Sigmoid colon (tissue), 7 donors: Measurements from ENCODE around the gene VPREB1. TPM values are rescaled to one million over a fixed set of nuclear protein-coding genes. Genes with fewer than 3 reads are reported as not detected.
"Not testable (repeated sequence)": the region's sequence is repeated elsewhere in the genome, so short reads cannot be mapped to it uniquely, and the experiment has no call there.

Source experiments
- DNase-seq: peaks from one replicate; pipeline ENCODE4 v3.0.0-alpha.2; 2019
- H3K27ac ChIP-seq, 4 donors: fragments of 200-600 bp; sonication (generic); one replicate each; pipeline ENCODE4 v1.5.1; 2016 to 2019; ENCODE audit warnings: mild to moderate bottlenecking in 1 of 4
- H3K27me3 ChIP-seq, 3 donors: fragments of 200-600 bp; sonication (generic); one replicate each; pipeline ENCODE4 v1.5.1; 2019; ENCODE audit warnings: mild to moderate bottlenecking in 1 of 3
- H3K36me3 ChIP-seq, 4 donors: fragments of 200-600 bp; sonication (generic); one replicate each; pipeline ENCODE4 v1.5.1; 2016 to 2019
- H3K4me1 ChIP-seq, 4 donors: fragments of 200-600 bp; sonication (generic); one replicate each; pipeline ENCODE4 v1.5.1; 2017 to 2019
- H3K4me3 ChIP-seq, 4 donors: fragments of 200-600 bp; sonication (generic); one replicate each; pipeline ENCODE4 v1.5.1; 2017 to 2019; ENCODE audit warnings: mild to moderate bottlenecking in 2 of 4, moderate library complexity in 1 of 4
- H3K9me3 ChIP-seq, 4 donors: fragments of 200-600 bp in 3 of 4; sonication (generic) in 3 of 4; one replicate each; pipeline versions ENCODE4 v1.5.1 to v1.6.1; 2013 to 2019
- EP300 ChIP-seq, 4 donors: sonication (generic); formaldehyde crosslinking; IDR thresholded peaks; one replicate each; pipeline ENCODE4 v1.6.1; 2017; ENCODE audit warnings: antibody characterized with exemption in 4 of 4
- POLR2A ChIP-seq, 2 donors: fragments of 450-650 bp; IDR thresholded peaks; one replicate each; pipeline ENCODE4 v1.6.1; 2016; ENCODE audit warnings: antibody characterized with exemption in 2 of 2, mild to moderate bottlenecking in 2 of 2, moderate library complexity in 2 of 2
- POLR2AphosphoS5 ChIP-seq, 4 donors: sonication (generic); formaldehyde crosslinking; IDR thresholded peaks; one replicate each; pipeline ENCODE4 v1.6.1; 2017; ENCODE audit warnings: antibody characterized with exemption in 4 of 4
- WGBS, 2 donors: extraction: QIAGEN DNeasy Blood & Tissue Kit; methylation state at CpG; one replicate each; pipeline ENCODE4 v1.1.7; 2013; 5-methylcytosine and 5-hydroxymethylcytosine counted together
- intact Hi-C: fragments of 100-400 bp; cut with DNase I; formaldehyde crosslinking; loops from one replicate; pipeline ENCODE4 v1.15.1; 2023
- polyA plus RNA-seq, 3 donors: library from polyadenylated mRNA; stranded (reverse); fragments of 200-250 nt; gene quantifications; one replicate each; pipeline ENCODE4 v1.2.3, GENCODE V29; 2013
- total RNA-seq, 4 donors: library from RNA; depleted of rRNA; stranded (reverse); fragments of >200 nt; gene quantifications; one replicate each; pipeline ENCODE4 v1.1.0, GENCODE V29; 2016
- TF ChIP-seq, protein P1 (sequence below), 4 experiments: fragments of 450-650 bp in 3 of 4; fragments of 200-600 bp in 1 of 4; IDR thresholded peaks; one replicate each; pipeline ENCODE4 v1.5.1; 2016 to 2019; ENCODE audit warnings: antibody characterized with exemption in 4 of 4, mild to moderate bottlenecking in 3 of 4, moderate library complexity in 2 of 4
- donor health status: healthy with polysubstance abuse.
- donor health status: Bipolar disorder and iron deficiency.
- donor health status: healthy.

The VPREB1 gene
- total and polyA plus RNA-seq, 7 donors = 1.9 TPM; not detected in 6

DNA sequence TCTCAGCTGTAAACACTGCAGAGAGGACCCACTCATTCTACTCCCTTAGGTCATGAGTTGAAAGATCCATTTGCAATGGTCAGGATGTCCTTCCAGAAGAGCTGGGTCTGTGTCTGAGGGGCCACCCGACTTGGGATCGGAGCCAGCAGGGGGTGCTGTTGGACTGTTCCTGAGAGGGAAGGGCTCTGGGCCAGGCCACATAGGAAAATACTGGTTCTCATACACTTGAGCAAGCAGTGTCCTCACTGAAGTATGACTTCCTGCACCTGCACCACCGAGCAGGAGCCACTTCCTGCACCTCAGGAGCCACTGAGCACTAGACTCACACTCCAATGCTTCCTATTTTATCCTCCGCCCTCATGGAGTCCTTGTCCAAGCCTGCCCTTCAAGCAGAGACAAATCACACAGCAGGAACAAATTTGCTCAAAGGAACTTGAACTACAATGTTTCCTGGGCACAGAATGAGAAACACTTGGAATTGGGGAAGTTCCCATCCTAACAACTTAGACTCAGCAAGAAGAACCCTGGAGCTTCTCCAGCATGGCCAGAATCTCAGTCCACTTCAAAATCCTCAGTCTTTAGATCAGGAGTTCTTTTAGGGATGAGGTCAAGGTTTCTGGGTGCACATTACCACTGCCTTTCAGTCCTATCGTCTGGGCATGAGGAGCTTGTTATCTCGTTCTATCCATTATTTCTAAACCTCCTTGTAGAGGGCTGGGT, 36.6 kb upstream of the VPREB1 start:
- DNase-seq = no peak
- intact Hi-C loops = no loop called here

DNA sequence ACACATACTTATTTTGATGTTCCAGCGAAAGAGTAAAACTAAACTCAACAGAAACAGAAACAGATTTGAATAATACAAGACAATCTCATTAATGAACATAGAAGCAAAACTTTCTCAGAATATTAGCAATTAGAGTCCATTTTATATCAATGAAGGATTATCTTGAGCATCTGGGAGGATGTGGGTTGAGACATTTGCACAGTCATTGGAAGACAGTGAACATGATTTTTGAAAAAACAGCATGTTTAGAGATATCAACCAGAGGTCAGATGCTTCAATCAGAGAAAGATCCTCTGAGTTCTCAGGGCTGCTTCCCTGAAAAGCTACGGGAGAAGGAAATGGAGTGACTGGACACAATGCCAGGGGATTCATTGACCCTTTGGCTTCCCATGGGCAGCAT, 35.9 kb upstream of the VPREB1 start:
- H3K27me3 ChIP-seq = peaks cover 0 to 40% (median 0%) of the 10 kb centered on the region in 3 donors
- 37 to 74% methylated on average over 2 of the region's 2 CpGs for WGBS, 2 donors
- no peak for TF ChIP-seq POLR2A (IDR thresholded peaks at IDR 0.05)
- TF ChIP-seq POLR2AphosphoS5 (IDR thresholded peaks at IDR 0.05) = no peak

More for the DNA sequence above, 36.6 kb upstream of the VPREB1 start:
- no peak overlapping the region for H3K27ac ChIP-seq
- H3K9me3 ChIP-seq = no peaks in the 10 kb centered on the region
- 23 to 37% methylated on average over 6 of the region's 6 CpGs for WGBS, 2 donors
- H3K27me3 ChIP-seq = peaks cover 0 to 47% (median 0%) of the 10 kb centered on the region in 3 donors
- H3K36me3 ChIP-seq = no peaks in the 10 kb centered on the region
- no peak overlapping the region for H3K4me3 ChIP-seq
- TF ChIP-seq EP300 (IDR thresholded peaks at IDR 0.05) = no peak
- no peak for TF ChIP-seq POLR2AphosphoS5 (IDR thresholded peaks at IDR 0.05)
- TF ChIP-seq POLR2A (IDR thresholded peaks at IDR 0.05) = no peak
- TF ChIP-seq, protein P1, sequence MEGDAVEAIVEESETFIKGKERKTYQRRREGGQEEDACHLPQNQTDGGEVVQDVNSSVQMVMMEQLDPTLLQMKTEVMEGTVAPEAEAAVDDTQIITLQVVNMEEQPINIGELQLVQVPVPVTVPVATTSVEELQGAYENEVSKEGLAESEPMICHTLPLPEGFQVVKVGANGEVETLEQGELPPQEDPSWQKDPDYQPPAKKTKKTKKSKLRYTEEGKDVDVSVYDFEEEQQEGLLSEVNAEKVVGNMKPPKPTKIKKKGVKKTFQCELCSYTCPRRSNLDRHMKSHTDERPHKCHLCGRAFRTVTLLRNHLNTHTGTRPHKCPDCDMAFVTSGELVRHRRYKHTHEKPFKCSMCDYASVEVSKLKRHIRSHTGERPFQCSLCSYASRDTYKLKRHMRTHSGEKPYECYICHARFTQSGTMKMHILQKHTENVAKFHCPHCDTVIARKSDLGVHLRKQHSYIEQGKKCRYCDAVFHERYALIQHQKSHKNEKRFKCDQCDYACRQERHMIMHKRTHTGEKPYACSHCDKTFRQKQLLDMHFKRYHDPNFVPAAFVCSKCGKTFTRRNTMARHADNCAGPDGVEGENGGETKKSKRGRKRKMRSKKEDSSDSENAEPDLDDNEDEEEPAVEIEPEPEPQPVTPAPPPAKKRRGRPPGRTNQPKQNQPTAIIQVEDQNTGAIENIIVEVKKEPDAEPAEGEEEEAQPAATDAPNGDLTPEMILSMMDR (IDR thresholded peaks at IDR 0.05) = no peak
- no peaks in the 10 kb centered on the region for H3K4me1 ChIP-seq

DNA sequence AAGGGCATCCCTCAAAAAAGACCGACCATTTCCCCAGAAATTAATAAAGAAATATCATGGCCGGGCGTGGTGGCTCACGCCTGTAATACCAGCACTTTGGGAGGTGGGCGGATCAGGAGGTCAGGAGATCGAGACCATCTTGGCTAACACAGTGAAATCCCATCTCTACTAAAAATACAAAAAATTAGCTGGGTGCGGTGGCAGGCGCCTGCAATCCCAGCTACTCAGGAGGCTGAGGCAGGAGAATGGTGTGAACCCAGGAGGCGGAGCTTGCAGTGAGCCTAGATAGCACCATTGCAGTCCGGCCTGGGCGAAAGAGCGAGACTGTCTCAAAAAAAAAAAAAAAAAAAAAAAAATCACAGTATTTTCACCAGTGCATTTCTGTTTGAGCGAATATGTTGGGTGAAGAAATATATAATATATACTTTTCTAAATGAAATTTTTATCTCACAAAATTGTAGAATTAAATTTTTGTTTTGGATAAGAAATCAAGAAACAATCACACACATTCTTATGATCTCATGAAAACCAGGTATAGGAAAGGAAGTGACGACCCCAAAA, 35.4 kb upstream of the VPREB1 start:
- H3K36me3 ChIP-seq, intact Hi-C loops, H3K4me1 ChIP-seq, H3K9me3 ChIP-seq, DNase-seq, H3K27ac ChIP-seq, H3K4me3 ChIP-seq: not testable (repeated sequence)
- 90 to 92% methylated on average over 14 of the region's 14 CpGs for WGBS, 2 donors
- H3K27me3 ChIP-seq = peaks cover 0 to 40% (median 0%) of the 10 kb centered on the region in 3 donors

More for the DNA sequence above, 35.9 kb upstream of the VPREB1 start:
- Histone ChIP-seq H3K9me3 (no peaks in the 10 kb centered on the region), H3K4me1 (no peaks in the 10 kb centered on the region), H3K36me3 (no peaks in the 10 kb centered on the region), H3K27ac (no peak overlapping the region), H3K4me3 (no peak overlapping the region)
- intact Hi-C loops = no loop called here
- no peak for DNase-seq

DNA sequence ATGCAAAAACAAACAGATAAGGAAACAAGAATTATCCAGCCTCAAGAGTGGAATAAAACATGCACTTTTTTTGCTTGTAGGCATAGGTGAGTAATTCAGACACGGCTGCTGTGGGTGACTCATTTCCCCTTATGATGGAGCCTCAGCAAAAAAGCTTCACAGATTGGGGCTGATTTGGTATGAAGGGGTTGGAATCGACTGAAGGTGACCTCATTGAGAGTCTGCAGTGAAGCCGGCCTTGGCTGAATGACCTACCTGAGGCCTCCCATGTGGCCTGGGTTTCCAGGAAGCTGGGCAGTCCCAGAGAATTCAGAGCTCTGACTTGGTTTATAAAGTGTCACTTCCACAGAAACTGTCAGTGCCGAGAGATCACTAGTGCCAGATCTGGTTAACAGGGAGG, 34.2 kb upstream of the VPREB1 start:
- Histone ChIP-seq H3K36me3 (no peaks in the 10 kb centered on the region), H3K27me3 (peaks cover 0 to 30% (median 0%) of the 10 kb centered on the region in 3 donors)
- DNase-seq = no peak

DNA sequence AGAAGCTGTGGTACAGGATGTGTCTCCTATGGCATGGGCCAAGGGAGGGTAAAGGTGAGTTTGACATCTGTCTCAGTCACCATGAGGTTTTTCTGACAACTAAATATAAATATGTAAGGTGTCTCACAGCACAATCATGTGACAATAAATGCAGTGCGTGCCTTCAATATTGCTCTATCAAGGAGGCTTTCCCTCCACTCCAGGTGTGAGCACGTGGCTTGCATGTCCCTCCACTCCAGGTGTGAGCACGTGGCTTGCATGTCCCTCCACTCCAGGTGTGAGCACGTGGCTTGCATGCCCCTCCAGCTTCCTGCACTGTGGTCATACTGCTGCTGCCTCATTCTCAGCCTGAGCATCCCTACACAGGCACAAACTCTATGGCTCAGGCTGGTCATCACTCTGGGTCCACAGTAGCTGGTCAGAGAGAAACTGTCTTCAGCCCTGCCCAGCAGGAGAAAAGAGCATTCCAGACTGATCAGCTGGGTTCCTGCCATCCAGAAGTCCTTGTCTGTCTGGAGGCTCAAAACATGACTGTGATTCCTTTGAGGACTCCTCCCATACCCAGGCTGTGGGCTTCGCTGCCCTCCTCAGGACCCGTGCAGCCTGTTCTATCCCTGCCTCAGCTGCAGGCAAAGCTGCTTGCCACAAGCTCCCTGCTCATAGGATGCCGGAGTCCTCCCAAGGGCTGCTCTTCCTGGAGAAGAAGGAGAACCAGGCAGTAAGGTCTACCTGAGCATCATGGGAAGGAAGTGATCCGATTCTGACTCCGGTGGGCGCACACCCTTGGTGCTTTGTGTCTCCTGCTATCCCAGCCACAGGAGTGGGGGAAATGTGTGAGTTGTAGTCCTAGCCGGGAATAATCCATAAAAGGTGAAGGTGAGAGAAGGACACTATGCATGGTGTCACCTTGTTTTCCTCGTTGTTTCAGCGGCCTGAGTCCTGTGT, 33.4 kb upstream of the VPREB1 start:
- Histone ChIP-seq H3K4me3 (no peak overlapping the region), H3K27me3 (peaks cover 0 to 29% (median 0%) of the 10 kb centered on the region in 3 donors), H3K4me1 (no peaks in the 10 kb centered on the region), H3K36me3 (no peaks in the 10 kb centered on the region), H3K27ac (no peak overlapping the region), H3K9me3 (no peaks in the 10 kb centered on the region)
- TF ChIP-seq, protein P1 (IDR thresholded peaks at IDR 0.05) = no peak
- TF ChIP-seq POLR2A (IDR thresholded peaks at IDR 0.05) (no peak), POLR2AphosphoS5 (IDR thresholded peaks at IDR 0.05) (no peak), EP300 (IDR thresholded peaks at IDR 0.05) (no peak)
- intact Hi-C loops = no loop called here
- no peak for DNase-seq
- 66 to 70% methylated on average over 13 of the region's 13 CpGs for WGBS, 2 donors

More for the DNA sequence above, 34.2 kb upstream of the VPREB1 start:
- no peaks in the 10 kb centered on the region for H3K9me3 ChIP-seq
- 42 to 58% methylated on average over 4 of the region's 4 CpGs for WGBS, 2 donors
- TF ChIP-seq POLR2AphosphoS5 (IDR thresholded peaks at IDR 0.05) = no peak
- no peak for TF ChIP-seq POLR2A (IDR thresholded peaks at IDR 0.05)
- TF ChIP-seq EP300 (IDR thresholded peaks at IDR 0.05) = no peak
- TF ChIP-seq, protein P1 (IDR thresholded peaks at IDR 0.05) = no peak
- H3K4me1 ChIP-seq = no peaks in the 10 kb centered on the region
- H3K4me3 ChIP-seq = no peak overlapping the region
- no peak overlapping the region for H3K27ac ChIP-seq
- intact Hi-C loops = no loop called here
